Hematopoietic multipotent progenitor cell (in vitro differentiated cells): ENCODE results near the gene GSTA4. TPM values are rescaled to one million over a fixed set of nuclear protein-coding genes. Genes with fewer than 3 reads are reported as not detected.
"Not testable (repeated sequence)": the region's sequence is repeated elsewhere in the genome, so short reads cannot be mapped to it uniquely, and the experiment has no call there.

ENCODE experiments used
- DNase-seq, 3 donors: peaks; one replicate each; pipeline ENCODE4 v3.0.0-alpha.2; 2011 to 2015; ENCODE audit warnings: low read depth in 2 of 3, low spot score in 2 of 3
- total RNA-seq: library from RNA; depleted of rRNA; stranded (reverse); fragments of >200 nt; gene quantifications from one replicate; pipeline ENCODE4 v1.2.3, GENCODE V29; 2012

The GSTA4 gene
- total RNA-seq, 1 donor, result 1.9 TPM

- DNase-seq, result no peak
These were observed 19.7 kb upstream of the GSTA4 start for GRCh38 chr6:53014744-53015143.

DNA sequence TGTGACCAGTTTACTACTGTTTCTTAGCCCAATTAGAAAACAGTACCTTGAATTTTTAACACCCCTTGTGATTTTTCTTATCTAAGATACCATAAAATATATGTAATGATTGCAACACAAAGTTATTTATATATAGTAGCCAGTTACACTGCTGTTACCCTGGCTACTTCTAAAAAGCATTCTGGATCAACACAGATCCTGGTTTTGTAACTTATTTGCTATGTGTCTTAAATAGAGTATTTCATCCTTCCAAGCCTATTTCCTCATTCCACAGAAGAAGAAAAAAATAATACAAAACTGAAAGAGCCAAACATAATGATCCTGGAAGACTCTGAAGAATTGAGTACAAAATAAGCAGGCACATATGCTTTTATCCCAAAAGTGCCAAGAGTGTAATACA lies 19.0 kb upstream of the GSTA4 start:
- no peak for DNase-seq

DNA sequence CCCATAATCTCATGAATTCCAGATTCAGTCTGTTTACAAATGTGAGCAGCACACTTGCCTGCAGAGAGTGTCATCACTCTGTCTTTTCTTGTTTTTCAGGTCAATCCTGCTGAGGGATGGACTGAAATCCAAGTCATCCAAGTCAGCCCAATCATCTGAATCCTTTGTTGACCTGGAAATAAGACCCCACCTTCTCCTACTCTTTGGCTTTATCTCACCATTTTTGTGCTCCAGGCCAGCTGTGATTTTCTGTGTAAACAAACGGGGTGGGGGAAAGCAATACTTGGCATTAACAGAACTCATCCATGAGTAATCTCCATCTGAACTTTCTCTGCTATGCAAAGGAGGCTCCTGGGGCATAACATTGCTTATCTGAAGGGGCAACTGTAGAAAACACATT lies 16.9 kb upstream of the GSTA4 start:
- no peak for DNase-seq

DNA sequence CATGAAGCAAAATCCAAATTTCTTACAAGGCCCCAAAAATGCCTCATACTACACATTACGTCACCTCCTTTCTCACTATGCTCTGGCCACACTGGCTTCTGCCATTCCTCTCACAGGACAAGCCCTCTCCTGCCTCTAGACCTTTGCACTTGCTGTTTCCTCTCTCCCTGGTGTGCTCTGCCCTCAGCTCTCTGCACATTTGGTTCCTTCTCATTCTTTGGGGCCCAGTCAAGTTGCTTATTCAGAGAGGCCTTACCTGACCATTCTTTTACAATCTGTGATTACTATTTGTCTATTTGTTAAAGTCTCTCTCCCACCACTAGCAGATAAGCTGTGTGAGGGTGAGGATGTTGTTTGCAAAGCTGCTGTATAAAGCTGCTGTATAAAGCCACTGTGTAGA lies 15.4 kb upstream of the GSTA4 start:
- no peak for DNase-seq

DNA sequence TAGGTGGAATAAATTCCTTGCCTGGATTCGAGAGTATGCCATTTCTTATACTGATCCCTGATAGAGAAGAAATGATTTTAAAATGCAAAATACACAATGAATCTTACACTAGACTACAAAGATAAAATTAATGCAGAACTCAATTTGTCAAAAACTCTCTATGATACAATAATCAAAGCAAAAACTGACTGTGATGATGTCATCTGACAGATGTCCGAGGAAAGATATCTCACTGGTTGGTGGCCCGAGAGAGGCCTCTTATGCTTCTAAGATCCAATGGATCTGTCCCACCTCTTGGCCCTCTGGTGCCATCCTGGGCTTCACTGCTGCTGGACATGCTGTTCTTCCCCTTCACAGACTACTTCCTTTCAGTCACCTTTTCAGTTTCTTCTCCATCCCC lies 14.4 kb upstream of the GSTA4 start:
- DNase-seq, result no peak

GRCh38 chr6:53009056-53009455 lies 14.0 kb upstream of the GSTA4 start:
- no peak for DNase-seq

DNA sequence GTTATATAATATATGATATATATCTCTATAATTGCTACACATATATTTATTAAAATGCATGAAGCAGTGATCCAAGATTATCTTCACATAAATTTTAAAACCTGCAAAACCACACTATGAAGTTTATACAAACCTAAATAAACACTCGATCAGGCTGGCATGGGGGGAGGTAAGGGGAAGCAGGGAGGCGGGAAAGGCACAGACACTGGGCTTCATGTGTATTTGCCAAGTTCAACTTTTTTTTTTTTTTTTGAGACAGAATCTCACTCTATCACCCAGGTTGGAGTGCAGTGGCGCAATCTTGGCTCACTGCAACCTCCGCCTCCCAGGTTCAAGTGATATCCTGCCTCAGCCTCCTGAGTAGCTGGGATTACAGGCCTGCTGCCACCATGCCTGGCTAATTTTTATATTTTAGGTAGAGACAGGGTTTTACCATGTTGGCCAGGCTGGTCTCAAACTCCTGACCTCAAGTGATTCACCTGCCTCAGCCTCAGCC lies 13.2 kb upstream of the GSTA4 start:
- DNase-seq, result not testable (repeated sequence)

DNA sequence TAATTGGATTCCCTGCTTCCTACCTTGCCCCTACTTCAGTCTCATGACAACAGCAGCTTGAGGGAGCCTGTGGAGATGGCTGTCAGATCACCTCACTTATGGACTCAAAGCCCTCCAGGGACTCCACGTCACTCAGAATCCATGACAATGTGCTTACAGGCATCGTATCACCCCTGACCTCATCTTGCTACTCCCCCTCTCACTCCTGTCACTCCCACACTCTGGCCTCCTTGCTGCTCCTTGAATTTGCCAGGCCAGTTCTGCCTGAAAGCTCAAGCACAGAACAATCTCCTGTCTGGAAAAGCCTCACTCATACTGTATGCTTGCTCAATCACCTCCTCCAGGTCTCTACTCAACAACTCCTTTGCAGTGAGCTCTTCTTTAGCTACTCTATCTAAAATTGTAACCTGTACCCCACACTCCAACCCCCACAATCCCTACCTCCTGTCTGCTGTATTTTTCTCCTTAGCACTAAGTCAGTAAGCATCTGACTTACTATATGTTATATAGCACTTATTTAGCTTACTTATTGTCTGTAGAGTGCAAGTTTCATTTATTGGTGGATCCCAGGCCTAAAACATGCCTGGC lies 10.7 kb upstream of the GSTA4 start:
- DNase-seq, result no peak

GRCh38 chr6:52999456-52999855 lies 4.4 kb upstream of the GSTA4 start:
- DNase-seq, result no peak

DNA sequence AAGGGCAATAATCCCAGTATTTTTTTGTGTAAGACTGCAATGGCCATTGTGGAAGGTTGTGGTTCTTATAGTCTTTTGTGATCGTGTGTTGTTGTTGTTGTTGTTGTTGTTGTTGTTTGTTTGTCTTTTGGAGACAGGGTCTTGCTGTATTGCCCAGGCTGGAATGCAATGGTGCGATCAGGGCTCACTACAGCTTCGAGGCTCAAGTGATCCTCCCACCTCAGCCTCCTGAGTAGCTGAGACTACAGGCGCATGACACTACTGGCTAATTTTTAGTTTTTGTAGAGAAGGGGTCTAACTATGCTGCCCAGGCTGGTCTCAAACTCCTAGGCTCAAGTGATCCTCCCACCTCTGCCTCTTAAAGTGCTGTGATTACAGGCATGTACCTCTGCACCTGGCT lies 3.5 kb upstream of the GSTA4 start:
- no peak for DNase-seq

- peak; percentile 32 to 55 (median 50) for DNase-seq
These were observed 995 bp upstream of the GSTA4 start for GRCh38 chr6:52995913-52996645.

- no peak for DNase-seq
These were observed 320 bp downstream of the GSTA4 start for GRCh38 chr6:52994839-52995088.

DNA sequence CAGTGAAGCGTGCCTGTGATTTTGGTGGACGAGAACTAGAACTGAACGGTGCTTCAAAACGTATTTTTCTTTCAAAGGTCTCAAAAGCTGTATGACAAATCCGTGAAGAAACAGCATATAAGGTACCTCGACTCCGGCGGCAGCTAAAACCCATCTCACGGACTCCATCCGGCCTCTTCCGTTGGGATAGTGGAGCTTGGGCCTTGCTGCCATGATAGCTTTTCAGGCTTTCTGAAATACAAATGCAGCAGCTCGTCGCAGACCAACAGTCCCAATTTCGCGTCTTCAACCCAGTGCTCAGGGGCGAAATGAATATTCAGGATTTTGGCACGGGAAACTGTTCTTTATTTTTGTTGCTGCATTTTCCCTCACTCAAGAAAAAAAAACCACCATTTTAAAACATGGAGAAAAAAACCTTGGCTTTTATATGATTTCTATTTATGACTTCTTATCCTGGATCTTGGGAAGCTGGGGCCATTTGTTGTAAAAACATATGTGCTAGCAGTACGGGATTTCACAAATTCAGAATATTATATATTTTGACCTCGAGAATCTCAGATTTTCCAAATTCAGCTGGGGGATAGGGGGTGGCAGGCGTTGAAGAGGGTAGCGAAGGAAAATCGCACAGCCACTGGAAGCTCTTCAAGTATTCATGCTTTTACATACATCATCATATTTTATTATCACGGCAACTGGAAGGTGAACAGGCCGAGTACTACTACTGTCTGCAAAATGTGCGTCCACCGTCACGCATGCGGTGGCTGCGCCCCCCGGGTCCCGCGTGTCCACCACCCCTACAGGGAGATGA lies 849 bp downstream of the GSTA4 start:
- no peak for DNase-seq

DNA sequence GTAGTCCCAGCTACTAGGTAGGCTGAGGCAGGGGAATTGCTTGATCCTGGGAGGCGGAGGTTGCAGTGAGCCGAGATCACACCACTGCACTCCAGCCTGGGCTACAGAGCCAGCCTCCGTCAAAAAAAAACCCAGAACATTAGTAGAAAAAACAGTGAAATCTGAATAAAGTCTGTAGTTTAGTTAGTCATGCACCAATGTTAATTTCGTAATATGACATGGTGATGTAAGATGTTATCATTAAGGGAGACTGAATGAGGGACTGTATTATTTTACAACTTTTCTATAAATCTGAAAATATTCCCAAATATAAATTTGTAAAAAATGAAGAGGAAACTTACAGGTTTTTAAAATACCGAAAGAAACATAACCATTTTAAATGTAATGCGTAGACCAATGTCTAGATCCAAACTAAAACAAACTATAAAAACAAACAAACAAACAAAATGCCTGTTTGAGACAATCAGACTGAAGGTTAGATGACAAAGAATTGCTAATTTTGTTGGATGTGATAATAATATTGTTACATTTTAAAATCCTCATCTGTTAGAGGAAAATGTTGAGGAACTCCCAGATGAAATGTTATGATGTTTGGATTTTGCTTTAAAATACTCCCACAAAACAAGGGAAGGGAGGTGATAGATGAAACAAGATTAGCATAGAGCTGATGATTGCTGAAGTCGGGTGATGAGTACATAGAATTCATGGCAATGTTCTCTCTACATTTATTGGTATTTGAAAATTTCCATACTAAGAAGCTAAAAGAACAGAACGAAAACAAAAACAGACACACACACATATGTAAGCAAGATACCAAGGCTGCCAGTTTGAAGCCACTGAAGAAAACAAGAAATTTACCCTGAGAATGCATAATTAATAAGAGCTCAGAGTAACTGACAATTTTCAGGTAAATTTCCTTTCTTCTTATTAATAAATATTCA lies 1.8 kb downstream of the GSTA4 start:
- DNase-seq, result no peak

- no peak for DNase-seq
These were observed 4.7 kb downstream of the GSTA4 start for GRCh38 chr6:52990342-52990741.

DNA sequence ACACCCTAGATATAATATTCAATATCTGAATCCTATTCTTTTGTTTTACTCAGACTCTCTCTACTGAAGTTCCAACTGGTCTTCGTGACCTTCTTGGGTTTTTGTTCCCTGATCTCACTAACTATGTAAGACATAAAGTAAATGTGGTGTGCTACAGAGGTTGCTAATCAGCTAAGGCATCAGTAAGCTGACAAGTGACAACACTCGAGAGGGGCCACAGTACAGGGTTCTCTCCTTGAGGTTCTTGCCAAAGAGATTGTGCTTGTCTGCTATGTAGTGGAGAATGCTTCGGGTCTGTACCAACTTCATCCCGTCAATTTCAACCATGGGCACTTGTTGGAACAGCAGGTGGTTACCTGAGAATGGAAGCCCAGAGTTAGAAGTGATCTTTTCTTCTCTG lies 9.9 kb downstream of the GSTA4 start:
- no peak for DNase-seq

GRCh38 chr6:52984247-52984646 lies 10.8 kb downstream of the GSTA4 start:
- peak; percentile 17 to 80 (median 67) for DNase-seq

DNA sequence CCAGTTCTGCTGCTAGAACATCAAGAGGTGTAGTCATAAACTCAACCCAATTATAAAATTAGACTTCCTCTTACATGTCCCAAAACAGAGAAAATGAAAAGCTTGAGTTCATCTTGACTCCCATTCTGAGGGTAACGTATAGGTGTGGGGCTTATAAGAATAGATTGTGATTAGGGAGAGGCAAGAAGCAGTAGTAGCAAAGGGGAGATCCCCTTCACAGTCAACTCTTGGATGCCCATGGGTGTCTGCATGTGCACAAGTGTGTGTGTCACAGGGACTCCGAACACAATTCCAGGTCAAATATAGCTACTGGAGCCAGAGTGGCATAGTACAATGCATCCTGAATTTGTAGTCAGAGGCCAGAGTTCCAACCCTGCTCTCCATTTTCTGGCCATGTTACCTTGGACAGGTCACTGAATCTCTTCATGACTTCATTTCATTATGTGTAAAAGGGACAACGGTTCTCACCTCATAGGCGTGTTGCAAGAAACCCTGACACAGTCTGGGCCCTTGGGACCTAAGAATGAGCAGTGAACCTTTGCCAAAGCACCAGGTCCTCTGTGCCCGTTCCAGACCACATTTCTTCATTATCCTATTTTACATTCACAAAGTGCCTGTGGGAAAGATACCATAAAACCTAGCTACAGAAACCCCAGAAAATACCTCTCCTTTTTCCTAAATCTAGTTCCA lies 11.8 kb downstream of the GSTA4 start:
- no peak for DNase-seq

- no peak for DNase-seq
These were observed 12.4 kb downstream of the GSTA4 start for GRCh38 chr6:52982680-52983079.

GRCh38 chr6:52981222-52981900 lies 13.7 kb downstream of the GSTA4 start:
- DNase-seq, result no peak
